ENCODE results near the gene ETHE1. TPM values are rescaled to one million over a fixed set of nuclear protein-coding genes. Genes with fewer than 3 reads are reported as not detected.
"Not testable (repeated sequence)": the region's sequence is repeated elsewhere in the genome, so short reads cannot be mapped to it uniquely, and the experiment has no call there.

ETHE1 gene
- total RNA-seq, 2 experiments from 2014 or later = 104 to 112 TPM

DNA sequence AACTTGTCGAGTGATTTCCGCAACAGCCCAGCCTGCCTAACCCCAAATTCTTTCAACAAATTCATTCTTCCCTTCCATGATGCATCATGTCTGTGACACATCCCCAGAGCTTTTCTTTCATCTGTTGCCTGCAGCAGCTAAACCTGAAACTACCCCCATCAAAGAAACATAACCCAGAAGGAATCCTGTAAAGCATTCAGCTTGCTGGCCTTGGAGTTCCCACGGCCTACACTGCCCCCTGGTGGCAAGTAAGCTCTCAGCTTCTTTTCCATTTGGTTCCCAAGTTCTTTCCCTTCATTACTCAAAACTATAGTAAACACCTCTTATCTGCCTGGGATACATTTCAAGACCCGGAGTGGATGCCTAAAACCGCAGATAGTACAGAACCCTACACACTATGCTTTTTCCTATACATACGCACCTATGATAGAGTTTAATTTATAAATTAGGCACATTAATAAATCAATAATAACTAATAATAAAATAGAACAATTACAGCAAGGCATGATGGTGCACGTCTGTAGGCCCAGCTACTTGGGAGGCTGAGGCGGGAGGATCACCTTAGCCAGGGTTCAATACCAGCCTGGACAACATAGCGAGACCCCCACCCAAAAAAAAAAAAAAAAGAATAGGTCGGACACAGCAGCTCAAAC is 7.4 kb downstream of the ETHE1 start:
- intact Hi-C loops (cut with micrococcal nuclease) = loop anchor here (1.0 to 2.0 kb wide), 3 partner anchors 56 to 81 kb away; no protein-coding TSS in a partner anchor
- ChIA-PET CTCF (interaction anchor here (0.5 to 11.4 kb wide), 30 partner anchors 9 to 1135 kb away, joined by 3 to 320 read pairs (median 6); partner anchors contain the start of genes IRGQ, PHLDB3, XRCC1 and ZNF575), POLR2A (interaction anchor here (1.0 to 1.6 kb wide), 6 partner anchors 9 to 72 kb away, joined by 3 to 12 read pairs (median 5); partner anchors contain the start of gene ZNF575)
- H3K36me3 Mint-ChIP-seq = peaks cover 14% of the 10 kb centered on the region
- peaks cover 20% of the 10 kb centered on the region for H3K4me1 Mint-ChIP-seq (ENCODE audit: low read depth)
- H3K27me3 Mint-ChIP-seq = no peaks in the 10 kb centered on the region
- H3K27ac Mint-ChIP-seq = peak overlapping the region; percentile 64
- no peak overlapping the region for H3K4me3 Mint-ChIP-seq
- no peaks in the 10 kb centered on the region for H3K9me3 Mint-ChIP-seq
- DNase-seq = peak; percentile 86

DNA sequence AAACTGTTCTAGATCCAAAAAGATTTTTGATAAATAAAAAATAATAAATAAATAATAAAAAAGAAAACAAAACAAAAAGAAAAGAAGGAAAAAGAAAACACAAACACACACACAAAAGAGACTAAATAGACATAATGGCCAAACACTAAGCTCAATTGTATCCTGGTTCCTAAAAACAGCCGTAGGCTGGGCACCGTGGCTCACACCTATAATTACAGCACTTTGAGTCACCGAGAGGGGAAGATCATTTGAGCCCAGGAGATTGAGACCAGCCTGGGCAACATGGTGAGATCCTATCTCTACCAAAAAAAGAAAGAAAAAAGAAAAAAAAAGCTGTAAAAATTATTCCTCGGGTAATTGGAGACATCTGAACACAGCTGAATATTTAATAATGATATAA is 8.9 kb downstream of the ETHE1 start:
- intact Hi-C loops (cut with micrococcal nuclease) = loop anchor here (2.0 kb wide), 1 partner anchor 79 kb away; no protein-coding TSS in a partner anchor
- DNase-seq = no peak
- Mint-ChIP-seq H3K27me3 (no peaks in the 10 kb centered on the region), H3K9me3 (no peaks in the 10 kb centered on the region), H3K4me3 (no peak overlapping the region), H3K4me1 (ENCODE audit: low read depth) (peaks cover 17% of the 10 kb centered on the region), H3K27ac (no peak overlapping the region), H3K36me3 (peaks cover 18% of the 10 kb centered on the region)
- POLR2A ChIA-PET = interaction anchor here (0.9 to 1.0 kb wide), 2 partner anchors 13 to 79 kb away, joined by 4 to 5 read pairs; partner anchors contain the start of gene PHLDB3
- CTCF ChIA-PET = interaction anchor here (0.7 to 11.4 kb wide), 4 partner anchors 25 to 277 kb away, joined by 5 to 320 read pairs (median 26); no protein-coding TSS in a partner anchor

DNA sequence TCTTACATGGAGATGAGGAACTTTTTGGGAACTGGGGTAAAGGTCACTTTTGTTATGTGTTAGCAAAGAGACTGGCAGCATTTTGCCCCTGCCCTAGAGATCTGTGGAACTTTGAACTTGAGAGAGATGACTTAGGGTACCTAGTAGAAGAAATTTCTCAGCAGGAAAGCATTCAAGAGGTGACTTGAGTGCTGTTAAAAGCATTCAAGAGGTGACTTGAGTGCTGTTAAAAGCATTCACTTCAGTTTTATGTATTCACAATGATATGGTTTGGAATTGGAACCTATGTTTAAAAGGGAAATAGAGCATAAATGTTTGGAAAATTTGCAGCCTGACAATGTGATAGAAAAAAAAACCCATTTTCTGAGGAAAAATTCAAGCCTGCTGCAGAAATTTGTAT is 14.6 kb downstream of the ETHE1 start:
- H3K9me3 Mint-ChIP-seq; H3K4me3 Mint-ChIP-seq; CTCF ChIA-PET; DNase-seq; H3K27me3 Mint-ChIP-seq; H3K4me1 Mint-ChIP-seq (ENCODE audit: low read depth); H3K27ac Mint-ChIP-seq; intact Hi-C loops (cut with micrococcal nuclease): not testable (repeated sequence)
- peaks cover 32% of the 10 kb centered on the region for H3K36me3 Mint-ChIP-seq
- POLR2A ChIA-PET = interaction anchor here (1.2 kb wide), 1 partner anchor 8 kb away, joined by 3 read pairs; no protein-coding TSS in a partner anchor

DNA sequence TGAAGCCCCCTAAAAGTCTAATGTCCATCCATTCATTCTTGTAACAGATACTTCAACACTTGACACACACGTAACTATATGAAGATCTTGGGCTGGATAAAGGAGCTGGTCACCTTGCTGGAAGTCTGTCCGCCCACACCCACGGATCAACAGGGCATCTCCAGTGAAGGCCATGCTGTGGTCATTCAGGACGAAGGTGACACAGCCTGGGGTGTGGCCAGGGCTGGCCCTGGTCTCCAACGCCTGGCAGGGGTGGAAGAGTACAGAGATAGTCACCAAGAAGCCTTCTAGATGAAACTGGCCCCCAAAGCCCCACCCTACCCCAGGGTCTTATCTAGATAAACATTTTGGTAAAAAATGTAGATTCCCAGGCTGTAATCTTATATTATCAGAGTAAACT is 15.7 kb downstream of the ETHE1 start:
- Mint-ChIP-seq H3K27me3 (no peaks in the 10 kb centered on the region), H3K9me3 (no peaks in the 10 kb centered on the region), H3K4me3 (no peak overlapping the region), H3K27ac (no peak overlapping the region), H3K4me1 (ENCODE audit: low read depth) (peaks cover 4% of the 10 kb centered on the region), H3K36me3 (peaks cover 30% of the 10 kb centered on the region)
- ChIA-PET POLR2A (no interaction called here), CTCF (interaction anchor here (0.7 to 2.2 kb wide), 2 partner anchors 8 to 64 kb away, joined by 3 to 8 read pairs; no protein-coding TSS in a partner anchor)
- intact Hi-C loops (cut with micrococcal nuclease) = no loop called here
- no peak for DNase-seq

DNA sequence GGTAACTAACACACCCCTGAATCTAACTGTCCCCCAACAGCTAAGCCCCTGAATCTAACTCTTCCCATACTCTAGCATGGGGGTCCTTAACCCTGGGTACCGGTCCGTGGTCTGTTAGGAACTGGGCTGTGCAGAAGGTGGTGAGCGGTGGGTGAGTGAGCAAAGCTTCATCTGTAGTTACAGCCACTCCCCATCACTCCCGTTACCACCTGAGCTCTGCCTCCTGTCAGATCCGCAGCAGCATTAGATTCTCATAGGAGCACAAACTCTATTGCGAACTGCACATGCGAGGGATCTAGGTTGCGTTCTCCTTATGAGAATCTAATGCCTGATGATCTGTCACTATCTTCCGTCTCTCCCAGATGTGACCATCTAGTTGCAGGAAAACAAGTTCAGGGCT is 16.3 kb downstream of the ETHE1 start:
- no peak overlapping the region for H3K27ac Mint-ChIP-seq
- ChIA-PET POLR2A (no interaction called here), CTCF (interaction anchor here (2.2 to 3.0 kb wide), 2 partner anchors 9 to 64 kb away, joined by 8 to 13 read pairs; no protein-coding TSS in a partner anchor)
- no peaks in the 10 kb centered on the region for H3K27me3 Mint-ChIP-seq
- H3K4me1 Mint-ChIP-seq (ENCODE audit: low read depth) = peaks cover under 1% of the 10 kb centered on the region
- H3K4me3 Mint-ChIP-seq = no peak overlapping the region
- intact Hi-C loops (cut with micrococcal nuclease) = no loop called here
- DNase-seq = no peak
- peaks cover 28% of the 10 kb centered on the region for H3K36me3 Mint-ChIP-seq
- H3K9me3 Mint-ChIP-seq = no peaks in the 10 kb centered on the region

DNA sequence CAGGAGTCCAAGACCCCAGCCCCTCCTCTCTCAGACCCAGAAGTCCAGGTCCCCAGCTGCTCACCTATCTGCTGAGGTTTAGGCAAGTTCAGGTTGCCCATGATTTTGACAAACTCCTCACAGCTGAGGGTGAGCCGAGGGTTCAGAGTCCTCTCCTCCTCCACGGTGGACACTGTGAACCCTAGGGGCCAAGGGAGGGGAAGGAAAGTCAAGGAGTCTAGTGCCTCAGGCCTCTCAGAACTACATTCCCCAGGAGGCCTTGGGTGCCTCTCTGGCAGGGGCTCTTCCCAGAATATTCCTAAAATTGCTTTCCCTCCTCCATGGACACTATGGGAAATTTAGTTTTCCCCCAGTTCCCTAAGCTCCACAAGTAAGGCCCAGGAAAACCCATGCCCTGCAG is 19.1 kb downstream of the ETHE1 start:
- Mint-ChIP-seq H3K4me1 (ENCODE audit: low read depth) (peaks cover 14% of the 10 kb centered on the region), H3K9me3 (no peaks in the 10 kb centered on the region), H3K27ac (no peak overlapping the region), H3K4me3 (no peak overlapping the region), H3K27me3 (no peaks in the 10 kb centered on the region), H3K36me3 (peaks cover 22% of the 10 kb centered on the region)
- ChIA-PET CTCF (interaction anchor here (3.0 kb wide), 1 partner anchor 61 kb away, joined by 13 read pairs; no protein-coding TSS in a partner anchor), POLR2A (no interaction called here)
- intact Hi-C loops (cut with micrococcal nuclease) = no loop called here
- no peak for DNase-seq

DNA sequence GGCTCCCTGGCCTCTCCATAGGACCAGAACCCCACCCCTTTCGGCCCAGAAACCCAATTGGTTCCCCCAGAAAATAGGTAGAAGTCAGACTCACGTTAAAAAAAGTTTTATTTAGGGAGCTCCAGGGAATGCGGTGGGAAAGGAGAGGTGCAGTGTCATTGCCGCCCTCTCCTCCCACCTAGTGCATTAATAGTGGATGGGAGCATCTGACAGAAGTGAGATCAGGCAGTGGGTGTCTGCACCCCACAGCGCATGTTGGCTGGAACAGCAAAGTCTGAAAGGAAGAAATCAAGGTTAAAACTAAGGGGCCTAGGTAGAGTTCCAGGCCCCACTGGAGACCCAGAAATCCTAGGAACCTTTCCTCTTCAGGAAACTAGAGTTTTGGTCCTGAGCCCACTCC is 20.4 kb downstream of the ETHE1 start:
- no peaks in the 10 kb centered on the region for H3K9me3 Mint-ChIP-seq
- peaks cover 21% of the 10 kb centered on the region for H3K36me3 Mint-ChIP-seq
- no peak overlapping the region for H3K27ac Mint-ChIP-seq
- peaks cover 21% of the 10 kb centered on the region for H3K4me1 Mint-ChIP-seq (ENCODE audit: low read depth)
- CTCF ChIA-PET = interaction anchor here (0.7 to 4.3 kb wide), 3 partner anchors 14 to 72 kb away, joined by 3 to 47 read pairs (median 30); no protein-coding TSS in a partner anchor
- DNase-seq = no peak
- intact Hi-C loops (cut with micrococcal nuclease) = no loop called here
- POLR2A ChIA-PET = no interaction called here
- no peaks in the 10 kb centered on the region for H3K27me3 Mint-ChIP-seq
- no peak overlapping the region for H3K4me3 Mint-ChIP-seq

DNA sequence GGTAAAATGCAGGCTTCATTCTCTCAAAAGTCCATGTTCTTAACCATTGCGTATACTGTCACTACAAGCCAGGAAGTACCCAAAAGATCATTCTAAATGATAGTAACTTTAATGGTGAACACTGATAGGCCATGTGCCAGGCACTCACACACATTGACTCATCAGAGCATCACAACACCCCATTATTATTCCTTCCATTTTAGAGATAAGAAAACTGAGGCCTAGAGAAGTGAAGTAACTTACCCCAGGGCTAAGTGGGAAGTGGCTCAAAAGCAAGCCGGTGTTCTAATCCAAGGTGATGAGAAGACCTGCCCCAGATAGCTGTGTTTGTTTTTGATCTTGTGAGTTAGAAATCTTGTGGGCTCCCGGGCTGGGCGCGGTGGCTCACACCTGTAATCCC is 21.1 kb downstream of the ETHE1 start:
- POLR2A ChIA-PET = no interaction called here
- DNase-seq = no peak
- Mint-ChIP-seq H3K9me3 (no peaks in the 10 kb centered on the region), H3K4me3 (no peak overlapping the region), H3K27me3 (no peaks in the 10 kb centered on the region), H3K27ac (peak overlapping the region; percentile 39), H3K36me3 (peaks cover 17% of the 10 kb centered on the region), H3K4me1 (ENCODE audit: low read depth) (peaks cover 21% of the 10 kb centered on the region)
- intact Hi-C loops (cut with micrococcal nuclease) = loop anchor here (2.0 kb wide), 1 partner anchor 21 kb away; the partner anchor contains the start of gene ETHE1
- CTCF ChIA-PET = interaction anchor here (0.7 to 4.3 kb wide), 5 partner anchors 14 to 71 kb away, joined by 3 to 47 read pairs (median 4); no protein-coding TSS in a partner anchor

DNA sequence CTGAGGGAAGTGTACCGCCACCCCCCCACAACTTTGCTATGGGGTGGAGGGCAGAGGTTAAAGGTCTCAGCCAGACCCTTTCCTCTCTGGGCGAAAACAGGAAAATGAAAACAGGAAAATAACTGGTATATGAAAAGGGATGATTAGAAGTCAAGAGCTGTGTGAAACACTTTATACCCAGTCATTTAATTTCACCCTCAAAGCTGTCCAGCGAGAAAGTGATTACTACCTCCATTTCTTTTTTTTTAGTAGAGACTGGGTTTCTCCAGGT is 21.9 kb downstream of the ETHE1 start:
- ChIA-PET CTCF (interaction anchor here (0.6 to 4.3 kb wide), 10 partner anchors 8 to 821 kb away, joined by 3 to 47 read pairs (median 4); partner anchors contain the start of gene IRGQ), POLR2A (interaction anchor here (1.1 to 1.6 kb wide), 5 partner anchors 13 to 90 kb away, joined by 3 to 8 read pairs (median 4); partner anchors contain the start of gene IRGQ)
- intact Hi-C loops (cut with micrococcal nuclease) = loop anchor here (2.0 kb wide), 1 partner anchor 22 kb away; the partner anchor contains the start of gene ETHE1
- Mint-ChIP-seq H3K4me1 (ENCODE audit: low read depth) (peaks cover 23% of the 10 kb centered on the region), H3K27ac (peak overlapping the region; percentile 49), H3K27me3 (no peaks in the 10 kb centered on the region), H3K9me3 (no peaks in the 10 kb centered on the region), H3K4me3 (peak overlapping the region; percentile 11), H3K36me3 (peaks cover 15% of the 10 kb centered on the region)
- no peak for DNase-seq

DNA sequence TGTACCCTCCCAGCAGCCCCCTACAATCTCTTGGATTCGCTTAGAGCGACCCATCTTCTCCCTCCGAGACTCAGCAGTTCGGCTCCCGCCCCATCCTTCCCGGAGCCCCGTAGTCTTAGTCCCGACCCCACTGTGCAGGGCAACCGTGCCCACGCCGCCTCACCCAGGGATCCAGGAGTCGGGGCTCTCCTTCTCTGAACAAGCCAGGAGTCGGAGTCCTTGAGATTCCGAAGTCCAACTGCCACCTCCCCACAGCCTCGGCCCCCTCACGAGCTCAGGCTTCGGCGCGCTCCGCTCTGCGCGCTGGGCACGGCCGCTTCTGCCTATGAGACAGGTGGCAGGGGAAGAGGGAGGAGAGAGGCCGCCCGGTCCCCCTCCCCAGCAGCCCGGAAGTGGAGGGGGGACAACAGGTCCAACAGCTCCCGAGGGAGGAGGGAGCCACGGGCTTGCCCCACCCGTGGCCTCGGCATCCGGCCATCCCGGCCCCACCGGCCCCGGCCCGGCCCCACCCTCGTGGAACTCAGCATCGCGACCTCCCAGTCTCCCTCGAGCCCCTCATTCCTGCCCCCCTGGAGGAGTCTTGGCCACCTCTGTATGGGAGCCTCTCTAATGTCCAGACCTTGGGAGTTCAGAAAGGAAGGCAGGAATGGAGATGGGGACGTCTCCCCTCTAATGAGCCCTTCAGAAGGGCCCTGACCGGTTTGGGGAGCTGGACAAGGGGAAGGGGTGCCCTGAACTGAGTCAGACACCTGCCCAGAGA is 22.4 kb downstream of the ETHE1 start, which contains the start of gene PHLDB3:
Gene PHLDB3, minus strand, starts transcription at position 321 of the 760 bp plus-strand sequence. CDS start 628 bp downstream, outside the sequence.
- H3K9me3 Mint-ChIP-seq = no peaks in the 10 kb centered on the region
- H3K36me3 Mint-ChIP-seq = peaks cover 11% of the 10 kb centered on the region
- peaks cover 23% of the 10 kb centered on the region for H3K4me1 Mint-ChIP-seq (ENCODE audit: low read depth)
- ChIA-PET CTCF (interaction anchor here (0.6 to 4.3 kb wide), 15 partner anchors 9 to 821 kb away, joined by 3 to 47 read pairs (median 4); partner anchors contain the start of genes IRGQ and ZNF575), POLR2A (interaction anchor here (0.8 to 1.6 kb wide), 13 partner anchors 8 to 91 kb away, joined by 3 to 8 read pairs (median 4); partner anchors contain the start of genes IRGQ and LYPD3)
- peak within 1 kb of the TSS; percentile 95 for H3K27ac Mint-ChIP-seq
- intact Hi-C loops (cut with micrococcal nuclease) = loop anchor here (1.0 to 2.0 kb wide), 3 partner anchors 22 to 57 kb away; partner anchors contain the start of gene ETHE1
- peak; percentile 61 for DNase-seq
- no peaks in the 10 kb centered on the region for H3K27me3 Mint-ChIP-seq
- H3K4me3 Mint-ChIP-seq = peak within 1 kb of the TSS; percentile 94
